Astrocyte (in vitro differentiated cells and primary cell): ENCODE data around the gene CDKN1C.

Experiments used
- CTCF ChIP-seq: IDR thresholded peaks from 2 replicates; pipeline ENCODE4 v1.5.1; 2011; ENCODE audit warnings: low read depth, mild to moderate bottlenecking, inconsistent platforms, low read length, moderate library complexity; ENCODE audit not compliant: insufficient read depth
- EZH2 ChIP-seq: IDR thresholded peaks from 2 replicates; pipeline ENCODE4 v1.6.1; 2012; ENCODE audit warnings: mild to moderate bottlenecking, low read length, inconsistent platforms; ENCODE audit not compliant: insufficient read depth

GRCh38 chr11:2920343-2920742 is 34.8 kb upstream of the CDKN1C start:
- TF ChIP-seq CTCF (no peak), EZH2 (no peak)
